Activated CD8-positive, alpha-beta T cell treated with anti-CD3 and anti-CD28 coated beads, Interleukin-2, amount 10 ng/mL, durations not matched to agents 7 days and 5 days (primary cell): ENCODE data around the gene TMIE. TPM values are rescaled to one million over a fixed set of nuclear protein-coding genes. Genes with fewer than 3 reads are reported as not detected.

Experiments used
- ATAC-seq: fragments of 150-1000 bp; cut with Tn5 transposase; one replicate; pipeline ENCODE4 v1.10.0; 2021; ENCODE audit warnings: moderate library complexity
- CTCF ChIA-PET: fragments of 350-600 bp; sonication (Branson Sonifier 250); formaldehyde crosslinking; loops from one replicate; lab custom pipeline; 2021; ENCODE audit warnings: antibody characterized with exemption; lab: Charles Lee
- POLR2A ChIA-PET: fragments of 350-600 bp; sonication (Branson Sonifier 250); formaldehyde crosslinking; loops from one replicate; lab custom pipeline; 2021; ENCODE audit warnings: antibody characterized with exemption; lab: Charles Lee
- DNase-seq: peaks from one replicate; pipeline ENCODE4 v3.0.0-alpha.2; 2020
- H3K27ac Mint-ChIP-seq: one replicate; pipeline ENCODE4 v1.8.0; 2021; ENCODE audit warnings: mild to moderate bottlenecking, mixed read lengths
- H3K27me3 Mint-ChIP-seq: one replicate; pipeline ENCODE4 v1.8.0; 2021; ENCODE audit warnings: low read depth, mixed read lengths
- H3K36me3 Mint-ChIP-seq: one replicate; pipeline ENCODE4 v1.8.0; 2021; ENCODE audit warnings: low read depth, mixed read lengths
- H3K4me1 Mint-ChIP-seq: one replicate; pipeline ENCODE4 v1.8.0; 2021; ENCODE audit warnings: low read depth, mixed read lengths
- H3K4me3 Mint-ChIP-seq: one replicate; pipeline ENCODE4 v1.8.0; 2021; ENCODE audit warnings: mild to moderate bottlenecking, mixed read lengths
- H3K9me3 Mint-ChIP-seq: one replicate; pipeline ENCODE4 v1.8.0; 2022; ENCODE audit warnings: mixed read lengths; ENCODE audit not compliant: insufficient read depth
- total RNA-seq, 2 experiments: library from RNA; stranded (reverse); gene quantifications; one replicate each; pipeline ENCODE4 v1.2.3, GENCODE V29; 2021

TMIE gene
- total RNA-seq, 2 experiments from 2014 or later: 0.34 TPM; not detected in 1

GRCh38 chr3:46670891-46671427 is 30.2 kb upstream of the TMIE start:
- ChIA-PET POLR2A (no interaction called here), CTCF (no interaction called here)
- Mint-ChIP-seq H3K36me3 (no peaks in the 10 kb centered on the region), H3K27me3 (no peaks in the 10 kb centered on the region), H3K4me1 (no peaks in the 10 kb centered on the region), H3K4me3 (no peak overlapping the region), H3K27ac (no peak overlapping the region), H3K9me3 (no peaks in the 10 kb centered on the region)
- ATAC-seq (no peak), DNase-seq (no peak)

- Mint-ChIP-seq H3K36me3 (no peaks in the 10 kb centered on the region), H3K27me3 (no peaks in the 10 kb centered on the region), H3K27ac (no peak overlapping the region), H3K4me3 (no peak overlapping the region), H3K4me1 (no peaks in the 10 kb centered on the region), H3K9me3 (no peaks in the 10 kb centered on the region)
- DNase-seq (no peak), ATAC-seq (no peak)
- ChIA-PET POLR2A (interaction anchor here (0.6 kb wide), 1 partner anchor 635 kb away, joined by 4 read pairs; no protein-coding TSS in a partner anchor), CTCF (no interaction called here)
These were observed 29.4 kb upstream of the TMIE start for GRCh38 chr3:46671541-46672348.

- Mint-ChIP-seq H3K4me3 (no peak overlapping the region), H3K36me3 (no peaks in the 10 kb centered on the region), H3K9me3 (no peaks in the 10 kb centered on the region), H3K27ac (no peak overlapping the region), H3K4me1 (no peaks in the 10 kb centered on the region), H3K27me3 (no peaks in the 10 kb centered on the region)
- DNase-seq: no peak
- ChIA-PET POLR2A (no interaction called here), CTCF (no interaction called here)
- no peak for ATAC-seq
These were observed 28.9 kb upstream of the TMIE start for GRCh38 chr3:46672349-46672695.

- POLR2A ChIA-PET: no interaction called here
- Mint-ChIP-seq H3K36me3 (no peaks in the 10 kb centered on the region), H3K4me1 (no peaks in the 10 kb centered on the region), H3K9me3 (no peaks in the 10 kb centered on the region), H3K27ac (no peak overlapping the region), H3K4me3 (no peak overlapping the region), H3K27me3 (no peaks in the 10 kb centered on the region)
- ATAC-seq: no peak
- CTCF ChIA-PET: interaction anchor here (1.2 kb wide), 1 partner anchor 236 kb away, joined by 4 read pairs; no protein-coding TSS in a partner anchor
- no peak for DNase-seq
These were observed 27.8 kb upstream of the TMIE start for GRCh38 chr3:46673151-46674030.

GRCh38 chr3:46674031-46674845 is 27.0 kb upstream of the TMIE start:
- no peaks in the 10 kb centered on the region for H3K9me3 Mint-ChIP-seq
- no peak for ATAC-seq
- H3K36me3 Mint-ChIP-seq: no peaks in the 10 kb centered on the region
- no peaks in the 10 kb centered on the region for H3K4me1 Mint-ChIP-seq
- no peak for DNase-seq
- no peaks in the 10 kb centered on the region for H3K27me3 Mint-ChIP-seq
- ChIA-PET POLR2A (no interaction called here), CTCF (interaction anchor here (1.0 to 1.2 kb wide), 3 partner anchors 13 to 235 kb away, joined by 3 to 5 read pairs (median 4); no protein-coding TSS in a partner anchor)
- H3K4me3 Mint-ChIP-seq: no peak overlapping the region
- no peak overlapping the region for H3K27ac Mint-ChIP-seq

- H3K27ac Mint-ChIP-seq: no peak overlapping the region
- ATAC-seq: no peak
- no peak overlapping the region for H3K4me3 Mint-ChIP-seq
- DNase-seq: no peak
- H3K36me3 Mint-ChIP-seq: no peaks in the 10 kb centered on the region
- ChIA-PET POLR2A (no interaction called here), CTCF (interaction anchor here (0.9 kb wide), 1 partner anchor 187 kb away, joined by 5 read pairs; no protein-coding TSS in a partner anchor)
- no peaks in the 10 kb centered on the region for H3K4me1 Mint-ChIP-seq
- H3K9me3 Mint-ChIP-seq: no peaks in the 10 kb centered on the region
- H3K27me3 Mint-ChIP-seq: no peaks in the 10 kb centered on the region
These were observed 25.8 kb upstream of the TMIE start for GRCh38 chr3:46675426-46675825.

GRCh38 chr3:46675843-46676567 is 25.2 kb upstream of the TMIE start:
- no peak for DNase-seq
- Mint-ChIP-seq H3K36me3 (no peaks in the 10 kb centered on the region), H3K4me1 (no peaks in the 10 kb centered on the region), H3K9me3 (no peaks in the 10 kb centered on the region), H3K4me3 (no peak overlapping the region), H3K27ac (no peak overlapping the region), H3K27me3 (no peaks in the 10 kb centered on the region)
- POLR2A ChIA-PET: no interaction called here
- CTCF ChIA-PET: interaction anchor here (0.9 kb wide), 1 partner anchor 187 kb away, joined by 5 read pairs; no protein-coding TSS in a partner anchor
- no peak for ATAC-seq

- Mint-ChIP-seq H3K9me3 (no peaks in the 10 kb centered on the region), H3K4me1 (no peaks in the 10 kb centered on the region), H3K27me3 (no peaks in the 10 kb centered on the region), H3K27ac (no peak overlapping the region), H3K4me3 (no peak overlapping the region), H3K36me3 (no peaks in the 10 kb centered on the region)
- ATAC-seq (no peak), DNase-seq (no peak)
- ChIA-PET CTCF (interaction anchor here (0.9 kb wide), 1 partner anchor 188 kb away, joined by 5 read pairs; no protein-coding TSS in a partner anchor), POLR2A (no interaction called here)
These were observed 24.4 kb upstream of the TMIE start for GRCh38 chr3:46676601-46677410.

GRCh38 chr3:46677411-46677726 is 23.8 kb upstream of the TMIE start:
- Mint-ChIP-seq H3K4me1 (no peaks in the 10 kb centered on the region), H3K4me3 (no peak overlapping the region), H3K27me3 (no peaks in the 10 kb centered on the region), H3K9me3 (no peaks in the 10 kb centered on the region), H3K36me3 (no peaks in the 10 kb centered on the region), H3K27ac (no peak overlapping the region)
- POLR2A ChIA-PET: no interaction called here
- DNase-seq (no peak), ATAC-seq (no peak)
- CTCF ChIA-PET: no interaction called here

- ChIA-PET POLR2A (no interaction called here), CTCF (no interaction called here)
- Mint-ChIP-seq H3K27me3 (no peaks in the 10 kb centered on the region), H3K9me3 (no peaks in the 10 kb centered on the region), H3K4me1 (no peaks in the 10 kb centered on the region), H3K27ac (no peak overlapping the region), H3K36me3 (no peaks in the 10 kb centered on the region), H3K4me3 (no peak overlapping the region)
- no peak for ATAC-seq
- DNase-seq: no peak
These were observed 22.9 kb upstream of the TMIE start for GRCh38 chr3:46678280-46678679.
